ENCODE results near the gene ELAVL2.

- TF ChIP-seq EZH2 (IDR thresholded peaks at IDR 0.05; ENCODE audit: low read length, unreplicated experiment) (no peak), CTCF (conservative IDR thresholded peaks at IDR 0.05; ENCODE audit: low read depth, low read length) (no peak), EZH2phosphoT487 (IDR thresholded peaks at IDR 0.05; ENCODE audit: borderline replicate concordance, low read length) (no peak)
These were observed 1.8 kb downstream of the ELAVL2 start for GRCh38 chr9:23823986-23824829.

All from PC-3 (cell line).